PC-9 (cell line): ENCODE data around the gene SPON1. TPM values are rescaled to one million over a fixed set of nuclear protein-coding genes. Genes with fewer than 3 reads are reported as not detected.

Experiments
- BruUV-seq: library from RNA; stranded (reverse); fragments of 400-500 nt; replicated peaks from 2 replicates; lab custom pipeline; 2021; lab: Mats Ljungman, UMichigan
- CTCF ChIA-PET: fragments of 300-600 bp; sonication (Branson Sonifier 250); formaldehyde crosslinking; loops from one replicate; lab custom pipeline; 2022; ENCODE audit warnings: antibody characterized with exemption; lab: Charles Lee
- POLR2A ChIA-PET: fragments of 300-600 bp; sonication (Branson Sonifier 250); formaldehyde crosslinking; loops from one replicate; lab custom pipeline; 2022; ENCODE audit warnings: antibody characterized with exemption; ENCODE audit not compliant: unreplicated experiment; lab: Charles Lee
- DNase-seq, 2 experiments: peaks; one replicate each; pipeline versions ENCODE4 v3.0.0 to v3.0.0-alpha.2; 2015 to 2022; ENCODE audit warnings: mixed read lengths in 1 of 2
- H2AFZ ChIP-seq: fragments of 200-600 bp; sonication (generic); 2 replicates; pipeline ENCODE4 v1.8.1; 2017; ENCODE audit warnings: antibody characterized with exemption
- H3F3A ChIP-seq: fragments of 200-600 bp; sonication (generic); 2 replicates; pipeline ENCODE4 v1.8.1; 2017; ENCODE audit warnings: antibody characterized with exemption, mild to moderate bottlenecking, low read depth; ENCODE audit not compliant: insufficient read depth
- H3K27ac ChIP-seq: fragments of 200-600 bp; sonication (generic); 2 replicates; pipeline ENCODE4 v1.6.1; 2016; ENCODE audit warnings: mixed run types
- H3K27me3 ChIP-seq: fragments of 200-600 bp; sonication (generic); 2 replicates; pipeline ENCODE4 v1.6.1; 2016; ENCODE audit warnings: low read depth, mixed run types; ENCODE audit not compliant: insufficient read depth
- H3K36me3 ChIP-seq: fragments of 200-600 bp; sonication (generic); 2 replicates; pipeline ENCODE4 v1.6.1; 2016; ENCODE audit warnings: low read depth, mixed run types
- H3K4me1 ChIP-seq: fragments of 200-600 bp; sonication (generic); replicated peaks from 2 replicates; pipeline ENCODE4 v1.6.1; 2016; ENCODE audit warnings: mixed run types; ENCODE audit not compliant: insufficient read depth
- H3K4me2 ChIP-seq: fragments of 200-600 bp; sonication (generic); 2 replicates; pipeline ENCODE4 v1.6.1; 2017; ENCODE audit warnings: mixed run types
- H3K4me3 ChIP-seq: fragments of 200-600 bp; sonication (generic); 2 replicates; pipeline ENCODE4 v1.6.1; 2016; ENCODE audit warnings: mixed run types
- H3K79me2 ChIP-seq: fragments of 200-600 bp; sonication (generic); 2 replicates; pipeline ENCODE4 v1.6.1; 2017; ENCODE audit warnings: low read depth, mixed run types
- H3K9me2 ChIP-seq: fragments of 200-600 bp; sonication (generic); 2 replicates; pipeline ENCODE4 v1.8.1; 2017; ENCODE audit warnings: mild to moderate bottlenecking; ENCODE audit not compliant: insufficient read depth
- H3K9me3 ChIP-seq: fragments of 200-600 bp; sonication (generic); 2 replicates; pipeline ENCODE4 v1.8.1; 2016; ENCODE audit warnings: low read depth; ENCODE audit not compliant: insufficient read depth
- H4K20me1 ChIP-seq: fragments of 200-600 bp; sonication (generic); 2 replicates; pipeline ENCODE4 v1.8.1; 2017; ENCODE audit not compliant: insufficient read depth
- CTCF ChIP-seq: fragments of 200-600 bp; sonication (generic); conservative IDR thresholded peaks from 2 replicates; pipeline ENCODE4 v1.6.1; 2017; ENCODE audit warnings: mixed run types, antibody characterized with exemption, mild to moderate bottlenecking, moderate library complexity
- EZH2 ChIP-seq: fragments of 200-600 bp; sonication (generic); IDR thresholded peaks from 2 replicates; pipeline ENCODE4 v1.8.0; 2017; ENCODE audit warnings: antibody characterized with exemption, low read depth
- intact Hi-C: fragments of 100-400 bp; cut with micrococcal nuclease; formaldehyde crosslinking; loops from one replicate; pipeline ENCODE4 v1.10.0; 2022; ENCODE audit not compliant: unreplicated experiment
- total RNA-seq: library from RNA; stranded (reverse); gene quantifications from 2 replicates; pipeline ENCODE4 v1.2.3, GENCODE V29; 2021

SPON1 gene
- total RNA-seq, 1 experiment from 2014 or later, result 0.70 TPM

DNA sequence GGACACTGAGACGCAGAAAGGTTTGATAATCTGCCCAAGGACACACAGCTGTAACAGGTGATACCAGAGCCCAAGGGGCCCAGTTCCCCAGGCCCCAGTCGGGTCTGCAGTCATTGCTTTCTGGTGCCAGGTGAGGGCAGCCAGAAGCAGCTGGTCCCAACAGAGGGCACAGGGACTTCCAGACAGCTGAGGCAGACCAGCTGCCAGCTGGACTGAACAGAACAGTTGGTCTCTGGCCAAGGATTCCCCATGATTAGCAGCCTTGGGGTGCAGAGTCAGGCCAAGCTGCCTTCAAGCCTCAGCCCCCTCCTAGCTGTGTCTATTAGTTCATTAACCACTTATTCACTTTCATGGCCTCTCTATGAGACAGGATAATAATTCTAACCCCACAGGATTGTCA, 290.9 kb downstream of the SPON1 start:
- Histone ChIP-seq H3K79me2 (no peaks in the 10 kb centered on the region), H2AFZ (no peak overlapping the region), H3K4me2 (no peak overlapping the region), H3K9me3 (no peaks in the 10 kb centered on the region), H3K9me2 (no peaks in the 10 kb centered on the region), H4K20me1 (no peaks in the 10 kb centered on the region), H3K36me3 (no peaks in the 10 kb centered on the region), H3K27ac (no peak overlapping the region), H3K27me3 (no peaks in the 10 kb centered on the region), H3K4me3 (no peak overlapping the region), H3F3A (no peaks in the 10 kb centered on the region; the same call in 1 of the 2 replicates), H3K4me1 (peaks cover 10% of the 10 kb centered on the region)
- no peak for DNase-seq
- POLR2A ChIA-PET, result no interaction called here
- no TSS peak for BruUV-seq
- no peak for TF ChIP-seq EZH2
- TF ChIP-seq CTCF, result no peak
- intact Hi-C loops, result no loop called here
- CTCF ChIA-PET, result interaction anchor here (0.5 kb wide), 1 partner anchor 268 kb away, joined by 3 read pairs; no protein-coding TSS in a partner anchor

GRCh38 chr11:14253840-14254239, 291.3 kb downstream of the SPON1 start:
- DNase-seq, result no peak
- Histone ChIP-seq H4K20me1 (no peaks in the 10 kb centered on the region), H3K9me3 (no peaks in the 10 kb centered on the region), H3K4me3 (no peak overlapping the region), H2AFZ (no peak overlapping the region), H3K27ac (no peak overlapping the region), H3K79me2 (no peaks in the 10 kb centered on the region), H3K9me2 (no peaks in the 10 kb centered on the region), H3K27me3 (no peaks in the 10 kb centered on the region), H3K4me1 (peaks cover 14% of the 10 kb centered on the region), H3F3A (no peaks in the 10 kb centered on the region; the same call in 1 of the 2 replicates), H3K36me3 (no peaks in the 10 kb centered on the region), H3K4me2 (no peak overlapping the region)
- intact Hi-C loops, result no loop called here
- ChIA-PET CTCF (interaction anchor here (0.5 kb wide), 1 partner anchor 267 kb away, joined by 3 read pairs; no protein-coding TSS in a partner anchor), POLR2A (no interaction called here)
- no TSS peak for BruUV-seq
- TF ChIP-seq EZH2 (no peak), CTCF (no peak)

- Histone ChIP-seq H2AFZ (no peak overlapping the region), H3K4me3 (no peak overlapping the region), H4K20me1 (no peaks in the 10 kb centered on the region), H3K9me2 (no peaks in the 10 kb centered on the region), H3K4me2 (no peak overlapping the region), H3K4me1 (peaks cover 19% of the 10 kb centered on the region), H3K27ac (no peak overlapping the region), H3K36me3 (no peaks in the 10 kb centered on the region), H3K9me3 (no peaks in the 10 kb centered on the region), H3F3A (no peaks in the 10 kb centered on the region; the same call in 1 of the 2 replicates), H3K79me2 (no peaks in the 10 kb centered on the region), H3K27me3 (no peaks in the 10 kb centered on the region)
- ChIA-PET POLR2A (interaction anchor here (0.7 kb wide), 1 partner anchor 357 kb away, joined by 3 read pairs; no protein-coding TSS in a partner anchor), CTCF (no interaction called here)
- intact Hi-C loops, result no loop called here
- BruUV-seq, result no TSS peak
- no peak for TF ChIP-seq CTCF
- no peak for TF ChIP-seq EZH2
- peak; percentile 31 to 62 for DNase-seq
Observed at GRCh38 chr11:14254533-14255237, 292.2 kb downstream of the SPON1 start.
